HG03066 (cell line): ENCODE data around the gene SDCCAG8.

ENCODE experiments used
- ATAC-seq: cut with Tn5 transposase; IDR thresholded peaks from one replicate; pipeline ENCODE4 v1.9.1; 2021; ENCODE audit warnings: low read depth; ENCODE audit not compliant: unreplicated experiment

Gene SDCCAG8

GRCh38 chr1:243253926-243254232 is 2.0 kb upstream of the SDCCAG8 start:
- no peak for ATAC-seq

- ATAC-seq, result peak; percentile 15
Observed at GRCh38 chr1:243254233-243254926, 1.5 kb upstream of the SDCCAG8 start.

- ATAC-seq, result peak; percentile 46
Observed at GRCh38 chr1:243254927-243255790, 682 bp upstream of the SDCCAG8 start, which contains the start of gene CEP170. Gene CEP170 (minus strand): TSS chr1:243255281. CDS start chr1:243225280, 30,001 bp downstream.

GRCh38 chr1:243256590-243256989 is 749 bp downstream of the SDCCAG8 start:
- ATAC-seq, result no peak

GRCh38 chr1:243257189-243257588 is 1.3 kb downstream of the SDCCAG8 start:
- ATAC-seq, result no peak

- no peak for ATAC-seq
Observed at GRCh38 chr1:243258731-243259130, 2.9 kb downstream of the SDCCAG8 start.

GRCh38 chr1:243260221-243260880 is 4.5 kb downstream of the SDCCAG8 start:
- no peak for ATAC-seq

- ATAC-seq, result no peak
Observed at GRCh38 chr1:243261390-243261789, 5.5 kb downstream of the SDCCAG8 start.

- ATAC-seq, result no peak
Observed at GRCh38 chr1:243264717-243265116, 8.9 kb downstream of the SDCCAG8 start.

GRCh38 chr1:243266231-243266630 is 10.4 kb downstream of the SDCCAG8 start:
- no peak for ATAC-seq

GRCh38 chr1:243267471-243267880 is 11.6 kb downstream of the SDCCAG8 start:
- no peak for ATAC-seq

- ATAC-seq, result no peak
Observed at GRCh38 chr1:243267914-243268653, 12.2 kb downstream of the SDCCAG8 start.

GRCh38 chr1:243268751-243269460 is 13.1 kb downstream of the SDCCAG8 start:
- ATAC-seq, result no peak

GRCh38 chr1:243269461-243269801 is 13.6 kb downstream of the SDCCAG8 start:
- ATAC-seq, result peak; percentile 70

GRCh38 chr1:243270097-243270864 is 14.4 kb downstream of the SDCCAG8 start:
- ATAC-seq, result no peak

- ATAC-seq, result no peak
Observed at GRCh38 chr1:243271996-243272395, 16.2 kb downstream of the SDCCAG8 start.

- no peak for ATAC-seq
Observed at GRCh38 chr1:243272401-243272800, 16.6 kb downstream of the SDCCAG8 start.

- ATAC-seq, result no peak
Observed at GRCh38 chr1:243273506-243273905, 17.7 kb downstream of the SDCCAG8 start.

GRCh38 chr1:243273945-243274344 is 18.1 kb downstream of the SDCCAG8 start:
- no peak for ATAC-seq
